ENCODE measurements around the gene SLC1A3.
"Not testable (repeated sequence)": the region's sequence is repeated elsewhere in the genome, so short reads cannot be mapped to it uniquely, and the experiment has no call there.

Gene SLC1A3

DNA sequence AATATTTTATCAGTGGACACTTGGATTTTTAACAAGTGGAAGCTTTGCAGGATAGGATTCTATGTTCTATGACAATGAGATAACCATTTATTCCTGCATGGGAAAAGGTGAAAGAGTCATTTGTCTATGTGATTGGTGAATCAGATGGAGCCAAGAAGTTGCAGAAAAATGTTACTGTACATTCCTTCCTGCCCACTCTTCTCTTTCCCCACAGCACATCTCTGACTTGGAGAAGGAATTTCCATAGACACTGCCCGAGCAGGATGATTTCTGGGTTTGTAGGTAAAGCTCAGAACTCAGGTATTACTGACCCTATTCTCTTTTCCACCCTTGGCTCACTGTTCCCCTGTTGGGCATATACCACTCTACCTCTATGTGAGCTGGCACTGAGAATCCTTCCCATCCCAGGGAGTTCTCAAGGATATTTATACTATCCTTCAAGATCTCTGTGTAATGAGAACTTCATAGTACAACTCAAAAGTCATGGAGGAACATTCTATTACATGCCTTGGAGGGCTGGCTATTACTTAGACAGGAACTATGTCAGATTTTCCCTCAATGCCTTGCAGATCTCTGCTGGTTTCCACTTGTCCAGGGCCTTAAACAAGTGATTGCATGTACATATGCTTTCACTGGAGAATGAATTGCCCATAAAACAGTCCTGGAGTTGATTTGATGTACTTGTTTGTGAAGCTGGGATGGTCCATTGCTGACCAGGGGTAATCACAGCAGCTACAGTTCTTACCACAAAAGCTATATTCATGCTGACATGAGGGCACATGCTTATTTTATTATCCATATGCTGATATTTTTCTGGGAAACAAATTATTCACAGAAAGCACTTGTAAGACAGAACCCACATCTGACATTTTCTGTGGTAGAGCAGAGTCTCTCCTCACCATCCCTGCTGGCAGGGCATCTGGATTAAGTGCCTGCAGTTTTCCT lies 24.1 kb downstream of the SLC1A3 start:
- DNase-seq (ENCODE audit: low spot score), result no peak

DNA sequence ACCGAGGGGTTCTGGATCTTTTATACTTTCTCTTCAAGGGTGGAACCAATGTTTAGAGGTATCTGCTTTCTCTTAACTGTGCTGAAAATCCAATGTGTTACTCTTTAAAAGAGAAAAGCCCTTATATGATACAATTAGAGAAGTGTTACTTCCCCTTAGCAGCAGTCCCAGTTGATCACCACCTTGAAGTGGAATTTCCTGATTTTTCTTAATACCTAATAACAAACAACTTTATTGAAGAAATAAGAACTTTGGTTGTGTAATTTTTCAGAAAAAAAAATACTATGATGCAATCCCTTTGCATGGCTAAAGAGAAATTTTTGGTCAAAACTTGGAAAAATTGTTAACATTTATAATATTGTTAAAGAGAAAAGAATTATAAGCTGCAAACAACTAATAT lies 24.7 kb downstream of the SLC1A3 start:
- no peak for DNase-seq (ENCODE audit: low spot score)

DNA sequence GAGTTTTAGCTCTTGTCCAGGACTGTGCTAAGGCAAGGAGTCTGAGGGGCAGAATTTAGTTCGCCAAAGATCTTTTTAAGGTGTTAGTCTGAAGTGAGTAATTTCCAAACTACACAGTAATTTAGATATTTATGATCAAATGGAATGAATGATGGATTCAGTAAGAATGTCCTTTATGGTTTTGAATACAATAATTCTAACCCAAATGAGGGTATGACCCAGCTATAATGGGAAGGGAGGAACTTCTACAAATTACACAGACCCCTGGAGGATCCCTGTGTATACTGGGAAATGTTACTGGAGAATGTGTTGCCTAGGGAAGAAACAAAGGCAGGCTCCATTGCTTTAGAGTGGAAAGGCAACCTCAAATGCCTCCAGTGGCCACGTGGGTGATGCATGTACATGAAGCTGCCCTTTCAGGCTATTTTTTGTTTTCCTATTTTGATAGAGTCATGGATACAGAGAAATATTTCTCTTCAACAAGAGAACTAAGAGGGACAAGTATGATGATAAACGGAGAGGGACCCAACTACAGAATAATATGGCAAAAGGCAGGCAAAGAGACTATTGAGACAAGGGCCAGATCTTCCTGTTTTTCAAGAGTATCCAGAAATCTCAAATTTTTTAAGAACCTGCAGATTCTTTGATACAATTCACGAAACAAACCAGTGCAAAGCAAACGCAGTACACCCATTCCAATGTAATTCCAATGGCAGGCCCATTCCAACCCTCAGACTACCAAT lies 25.4 kb downstream of the SLC1A3 start:
- no peak for DNase-seq (ENCODE audit: low spot score)

DNA sequence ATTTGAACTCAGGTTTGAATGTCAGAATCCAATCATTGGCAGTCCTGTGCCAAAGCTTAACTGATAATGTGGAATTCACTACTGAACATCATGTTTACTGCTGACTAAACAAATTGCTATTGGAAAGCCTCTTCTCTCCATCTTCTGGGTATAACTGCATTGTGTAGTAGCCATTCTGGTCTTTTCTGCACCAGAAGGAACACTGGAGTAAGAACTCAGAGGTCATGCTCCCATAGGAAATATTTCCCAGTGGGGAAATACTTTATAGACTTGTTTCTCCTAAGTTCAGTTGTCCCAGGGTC lies 25.9 kb downstream of the SLC1A3 start:
- DNase-seq (ENCODE audit: low spot score), result no peak

DNA sequence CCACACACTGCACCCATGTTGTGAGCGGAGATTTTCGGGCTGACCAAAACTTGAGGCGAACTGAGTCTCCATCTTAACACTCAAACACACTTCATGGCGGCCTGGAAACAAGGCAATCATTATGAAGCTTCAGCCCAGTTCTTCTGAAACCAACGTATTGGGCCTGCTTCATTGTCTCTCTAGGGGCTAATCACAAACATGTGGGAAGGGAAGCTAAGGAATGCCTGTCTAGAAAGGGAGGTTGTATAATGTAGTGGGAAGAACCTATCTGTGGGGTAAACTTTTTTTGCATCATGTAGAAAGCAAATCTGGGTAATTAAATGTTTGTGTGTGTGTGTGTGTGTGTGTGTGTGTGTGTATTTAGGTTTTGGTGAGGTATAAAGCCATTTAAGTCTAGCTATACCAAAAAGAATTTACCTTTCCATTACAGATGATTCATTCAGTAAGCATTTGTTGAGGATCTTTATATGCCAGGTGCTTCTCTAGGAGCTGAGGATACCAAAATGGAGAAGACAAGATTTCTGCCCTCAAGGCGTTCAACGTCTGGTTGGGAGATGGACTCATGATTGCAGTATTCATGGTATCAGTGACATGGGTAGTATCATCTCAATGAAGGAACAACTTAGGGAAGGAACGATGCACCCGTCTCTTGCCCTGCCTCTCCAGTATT lies 29.4 kb downstream of the SLC1A3 start:
- DNase-seq (ENCODE audit: low spot score), result no peak

DNA sequence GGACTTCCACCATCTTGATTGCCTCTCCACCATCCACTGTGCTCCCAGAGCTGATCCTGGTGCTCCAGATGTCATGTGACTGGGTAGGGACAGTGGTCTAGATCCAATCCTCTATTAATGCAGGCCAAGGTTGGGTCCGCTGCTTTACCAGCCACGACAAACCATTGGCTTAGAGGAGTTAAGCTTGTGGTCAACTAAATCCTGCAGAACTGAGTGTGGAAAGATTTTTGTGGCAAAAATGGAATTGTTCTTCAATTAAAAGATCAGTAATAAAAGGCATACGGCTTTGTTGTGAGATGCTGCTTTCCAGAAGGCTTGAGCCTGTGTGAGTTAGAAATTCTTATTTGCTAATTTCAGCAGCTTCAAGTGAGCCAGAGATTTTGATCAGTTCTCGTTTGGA lies 30.7 kb downstream of the SLC1A3 start:
- no peak for DNase-seq (ENCODE audit: low spot score)

DNA sequence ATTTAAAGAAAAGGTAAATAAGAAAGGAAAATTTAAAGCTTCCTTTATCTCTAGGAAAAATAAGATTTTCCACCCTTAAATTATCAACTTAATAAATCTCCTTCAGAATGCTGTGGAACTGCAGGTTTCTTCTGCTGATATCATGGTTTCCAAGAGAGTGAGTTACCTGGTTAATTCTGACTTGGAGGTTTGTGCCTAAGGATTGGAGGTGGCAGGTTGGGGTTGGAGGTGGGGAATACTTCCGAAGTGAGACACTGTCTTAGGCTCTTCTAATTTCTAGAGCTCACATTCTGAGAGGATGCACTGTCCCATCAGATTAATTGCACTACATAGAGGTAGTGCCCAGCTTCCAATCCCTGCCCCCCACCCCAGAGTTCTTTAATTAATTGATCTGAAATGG lies 31.1 kb downstream of the SLC1A3 start:
- DNase-seq (ENCODE audit: low spot score), result no peak

DNA sequence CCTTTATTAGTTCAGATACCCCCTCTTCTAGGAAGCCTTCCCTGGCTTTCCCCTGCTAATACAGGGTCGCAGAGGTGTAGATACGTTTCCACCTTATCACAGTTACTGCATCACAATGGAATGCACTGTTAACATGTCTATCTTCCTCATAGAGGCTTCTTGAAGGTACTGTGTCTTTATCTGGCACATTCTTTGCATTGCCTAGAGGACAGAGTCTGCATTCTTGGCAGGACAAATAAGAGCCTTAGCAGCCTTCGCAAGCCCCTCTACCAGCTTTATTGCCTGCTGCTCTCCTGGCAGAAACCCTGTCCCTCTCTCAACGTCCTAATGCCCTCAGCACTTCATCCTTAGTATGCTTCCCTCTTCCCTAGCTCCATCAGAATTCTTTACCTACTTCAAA lies 31.6 kb downstream of the SLC1A3 start:
- DNase-seq (ENCODE audit: low spot score), result no peak

DNA sequence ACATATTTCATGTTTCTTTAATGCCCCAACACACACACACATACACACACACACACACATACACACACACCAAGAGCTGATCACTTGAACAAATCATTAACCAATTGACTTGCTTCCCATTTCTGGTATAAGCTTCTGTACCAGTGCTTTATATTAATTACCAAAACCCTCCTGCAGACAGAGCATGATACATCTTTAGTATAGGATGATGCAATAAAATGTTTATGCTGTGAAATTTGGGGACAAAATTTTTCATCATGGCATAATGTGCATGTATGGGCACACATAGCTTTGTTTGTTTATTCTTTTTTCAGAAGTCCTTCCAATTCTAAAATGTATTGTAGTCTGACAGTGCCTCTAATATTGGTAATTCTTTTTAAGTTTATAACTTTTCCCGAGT lies 34.5 kb downstream of the SLC1A3 start:
- no peak for DNase-seq (ENCODE audit: low spot score)

DNA sequence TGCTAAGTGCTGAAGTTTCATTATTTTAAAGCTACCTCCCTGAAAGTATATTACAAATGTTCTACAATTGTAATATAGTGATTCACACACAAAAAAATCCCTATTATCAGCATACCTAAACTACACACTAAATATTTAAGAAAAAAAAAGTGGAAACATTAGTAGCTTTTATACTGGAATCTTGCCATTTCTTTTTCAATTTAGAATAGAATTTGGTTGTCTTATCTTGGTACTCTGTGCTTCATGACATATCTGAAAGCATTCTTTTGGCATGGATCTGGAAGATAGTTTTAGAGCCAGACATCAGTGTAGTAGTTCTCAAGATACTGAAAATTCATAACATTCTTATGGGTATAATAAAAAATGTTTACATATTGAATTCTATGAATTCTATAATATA lies 35.0 kb downstream of the SLC1A3 start:
- no peak for DNase-seq (ENCODE audit: low spot score)

DNA sequence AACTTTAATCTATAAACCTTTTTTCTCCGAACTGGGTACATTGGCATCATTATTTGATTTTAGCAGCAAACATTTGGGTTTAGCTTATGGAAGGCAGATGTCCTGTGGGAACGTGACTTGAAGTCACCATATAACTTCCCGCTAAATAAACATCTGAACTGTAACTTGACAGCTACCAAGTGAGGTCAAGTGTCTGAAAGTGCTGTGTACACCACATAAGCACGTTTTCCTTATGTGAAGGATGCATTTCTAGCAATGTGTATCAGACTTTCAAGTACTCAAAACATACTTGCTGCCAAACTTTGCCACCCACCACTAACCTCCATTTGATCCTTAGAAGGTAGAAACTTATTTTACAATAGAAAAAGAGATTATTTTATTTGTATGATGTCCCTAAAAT lies 35.7 kb downstream of the SLC1A3 start:
- no peak for DNase-seq (ENCODE audit: low spot score)

DNA sequence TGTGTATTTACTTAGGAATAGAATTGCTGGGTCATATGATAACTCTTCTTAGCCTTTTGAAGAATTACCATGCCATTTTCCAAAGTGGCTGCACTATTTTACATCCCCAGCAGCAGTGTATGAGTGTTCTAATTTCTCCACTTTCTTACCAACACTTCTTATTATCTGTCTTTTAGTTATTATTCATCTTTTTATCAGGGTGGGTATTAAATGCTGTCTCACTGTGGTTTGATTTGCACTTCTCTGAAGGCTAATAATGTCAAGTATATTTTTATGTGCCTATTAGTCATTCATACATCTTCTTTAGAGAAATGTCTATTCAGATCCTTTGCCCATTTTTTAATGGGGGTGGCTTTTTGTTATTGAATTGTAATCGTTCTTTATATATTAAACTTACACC lies 36.8 kb downstream of the SLC1A3 start:
- no peak for DNase-seq (ENCODE audit: low spot score)

DNA sequence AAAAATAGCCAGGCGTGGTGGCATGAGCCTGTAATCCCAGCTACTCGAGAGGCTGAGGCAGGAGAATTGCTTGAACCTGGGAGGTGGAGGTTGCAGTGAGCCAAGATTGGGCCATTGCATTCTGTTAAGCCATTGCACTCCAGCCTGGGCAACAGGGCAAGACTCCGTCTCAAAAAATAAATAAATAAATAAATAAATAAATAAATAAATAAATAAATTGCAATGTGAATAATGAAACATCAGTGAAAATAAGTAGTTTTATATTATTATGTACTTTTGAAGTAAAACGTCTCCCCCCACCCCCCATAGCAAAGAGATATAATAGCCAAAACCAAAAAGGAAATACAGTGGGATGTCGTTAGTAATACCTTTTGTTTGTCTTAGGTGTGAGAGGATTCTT lies 37.4 kb downstream of the SLC1A3 start:
- DNase-seq (ENCODE audit: low spot score), result not testable (repeated sequence)

DNA sequence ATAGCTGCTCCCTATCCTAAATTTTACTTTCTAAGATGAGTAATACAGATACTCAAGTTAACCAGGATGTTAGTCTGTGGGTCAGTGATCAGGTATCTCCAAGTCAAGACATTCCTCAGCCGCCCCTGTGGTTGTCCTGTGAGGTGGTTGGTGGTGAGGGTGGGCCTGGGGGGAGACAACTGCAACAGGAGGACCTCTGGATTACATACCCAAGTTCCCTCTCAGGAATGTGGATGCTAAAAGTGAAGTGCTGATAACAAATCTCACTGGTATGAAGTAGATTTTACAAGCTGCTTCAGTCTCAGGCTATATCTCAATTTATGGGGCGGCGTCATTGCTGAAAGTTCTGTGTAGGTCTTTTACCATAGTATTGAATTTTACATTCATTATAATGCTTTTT lies 38.3 kb downstream of the SLC1A3 start:
- no peak for DNase-seq (ENCODE audit: low spot score)

DNA sequence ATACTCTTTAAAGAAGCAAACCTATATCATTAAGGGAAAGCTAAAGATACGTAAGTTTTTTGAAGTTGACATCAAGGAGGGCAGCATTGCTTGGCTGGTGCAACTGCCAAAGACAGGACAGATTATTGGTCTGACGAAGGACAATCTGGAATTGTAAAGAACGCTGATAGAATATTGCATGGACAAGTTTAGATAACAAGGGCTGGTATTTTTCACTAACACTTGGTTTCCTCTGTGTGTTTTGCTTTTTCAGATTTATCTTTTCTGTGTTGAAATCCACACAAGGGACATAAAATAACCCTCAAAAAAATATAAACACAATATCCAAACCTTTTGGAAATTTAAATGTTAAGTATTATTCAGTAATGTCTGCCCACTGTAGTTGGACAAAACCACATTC lies 39.7 kb downstream of the SLC1A3 start:
- DNase-seq (ENCODE audit: low spot score), result no peak

DNA sequence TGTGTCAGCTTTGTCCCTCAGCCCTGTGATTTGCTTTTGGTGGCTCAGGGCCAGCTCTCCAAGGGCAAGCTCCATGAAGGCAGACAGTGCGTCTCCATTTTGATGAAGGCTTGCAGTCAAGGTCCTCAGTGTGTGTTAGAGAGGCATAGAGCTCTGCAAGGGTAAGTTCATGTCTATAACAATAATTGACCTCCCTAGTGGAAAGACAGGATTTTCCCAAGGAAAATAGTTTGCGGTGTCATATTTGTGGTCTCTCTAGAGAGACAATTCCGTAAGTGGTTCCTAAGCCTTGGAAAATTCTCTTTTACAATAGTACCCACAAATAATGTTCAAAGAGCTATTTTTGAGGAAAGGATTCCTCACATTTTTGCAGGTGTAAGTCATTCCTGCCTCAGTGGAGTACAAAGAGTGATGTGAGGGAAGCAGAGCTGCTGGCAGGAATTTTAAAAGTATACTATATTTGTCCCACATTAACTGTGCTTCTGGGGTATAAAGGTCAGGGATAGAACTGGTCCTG lies 40.2 kb downstream of the SLC1A3 start:
- DNase-seq (ENCODE audit: low spot score), result no peak

DNA sequence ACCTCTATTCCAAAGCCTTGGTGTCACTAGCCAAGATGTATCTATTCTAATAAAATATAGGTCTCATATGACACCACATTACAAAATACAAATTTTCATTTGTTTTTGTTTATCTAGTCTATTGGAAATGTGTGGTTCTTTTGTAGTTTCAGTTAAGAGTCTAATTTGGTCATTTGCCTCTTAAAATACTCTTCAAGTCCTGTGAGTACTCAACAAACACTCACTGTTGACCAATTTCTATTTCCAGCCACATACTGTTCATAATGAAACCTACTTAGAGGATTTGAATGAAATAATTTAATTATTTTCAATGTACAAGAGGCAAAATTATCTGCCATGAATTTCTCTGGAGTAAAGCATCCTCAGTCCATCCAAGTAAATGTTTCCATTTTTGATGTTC lies 40.6 kb downstream of the SLC1A3 start:
- DNase-seq (ENCODE audit: low spot score), result no peak

DNA sequence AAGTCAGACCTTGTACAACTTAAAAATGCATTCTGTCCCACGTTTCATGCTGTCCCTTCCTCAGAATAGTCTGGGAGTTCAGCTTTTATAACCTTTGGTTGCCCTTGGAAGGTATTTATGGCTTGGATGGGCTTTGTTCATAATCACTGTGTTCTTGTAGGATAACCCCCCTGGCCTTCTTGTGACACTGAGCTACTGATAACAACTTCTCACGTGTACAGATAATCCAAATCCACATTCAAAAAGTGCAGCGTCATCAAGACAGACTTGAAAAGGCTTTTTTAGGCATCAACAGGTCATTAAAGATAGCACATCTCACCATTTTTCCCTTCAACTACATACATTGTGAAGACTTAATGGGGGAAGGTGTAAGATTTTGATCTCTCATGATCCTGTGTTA lies 42.0 kb downstream of the SLC1A3 start:
- no peak for DNase-seq (ENCODE audit: low spot score)

DNA sequence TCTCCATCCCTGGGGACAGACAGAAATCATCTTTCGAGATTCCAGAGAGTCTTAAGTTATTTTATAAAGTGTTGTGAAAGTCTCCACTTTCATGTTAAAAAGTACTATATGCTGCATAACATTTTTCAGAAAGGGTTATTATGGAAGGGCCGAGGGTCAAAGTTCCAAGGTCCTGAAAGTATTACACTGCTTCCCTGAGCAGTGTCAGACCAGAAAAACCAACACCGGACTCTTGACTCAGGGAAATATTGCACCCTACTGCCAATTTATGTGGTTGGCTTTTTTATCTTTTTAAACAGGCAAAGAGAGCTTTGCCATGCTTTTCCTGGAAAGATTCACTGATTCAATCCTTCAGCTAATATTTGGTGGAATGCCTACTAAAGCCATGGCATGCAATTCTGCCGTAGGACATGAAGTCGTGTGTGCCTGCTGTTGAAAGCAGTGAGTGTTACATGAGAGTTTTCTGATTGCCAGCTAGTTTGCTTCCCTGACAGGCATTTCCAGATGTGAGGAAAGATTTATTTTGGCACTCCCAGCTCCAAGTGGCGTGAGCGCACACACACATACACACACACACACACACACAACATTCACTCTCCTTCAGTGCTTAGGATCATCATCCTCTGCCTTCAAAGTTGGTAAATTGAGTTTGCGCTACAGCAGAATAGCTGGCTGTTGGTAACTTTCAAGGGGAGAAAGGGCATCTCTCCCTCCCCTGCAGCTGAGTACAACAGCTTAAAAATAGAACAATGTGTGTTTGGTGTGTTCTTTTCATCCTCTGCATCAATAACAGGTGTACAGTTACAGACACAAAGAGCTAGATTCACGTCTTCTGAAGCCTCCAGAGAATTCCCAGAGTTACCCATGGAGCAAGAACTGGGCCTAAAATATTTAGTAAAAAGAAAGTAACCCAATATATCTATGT lies 45.6 kb downstream of the SLC1A3 start:
- no peak for DNase-seq (ENCODE audit: low spot score)

DNA sequence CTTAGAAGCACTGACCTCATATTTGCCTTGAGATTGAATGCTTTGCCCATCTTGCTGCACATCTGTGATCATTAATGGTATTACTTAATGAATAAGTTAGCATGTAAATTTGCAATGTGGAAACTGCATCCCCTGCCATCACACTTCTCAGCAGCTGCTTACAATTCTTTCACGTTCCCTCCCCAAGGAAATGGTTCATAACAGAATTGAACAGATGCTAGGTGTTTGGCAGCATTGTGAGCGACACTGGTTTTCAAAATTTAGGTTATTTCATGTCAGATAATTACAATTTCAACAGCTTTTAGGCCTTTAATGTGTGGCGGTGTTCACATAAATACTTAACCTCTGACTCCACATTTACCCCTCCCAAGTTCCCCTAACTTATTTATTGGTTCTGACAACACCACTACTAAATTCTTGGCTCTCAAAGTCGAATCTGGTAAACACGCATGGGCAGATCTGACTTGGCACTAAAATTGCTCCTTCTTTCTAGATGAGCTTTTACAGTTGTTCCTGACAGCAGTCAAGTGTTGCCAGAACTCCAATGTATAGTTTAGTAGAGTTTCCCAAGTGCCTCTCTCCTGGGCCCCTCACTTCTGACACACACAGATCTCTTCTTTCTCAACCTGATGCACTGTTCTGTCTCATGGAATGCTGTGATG lies 46.8 kb downstream of the SLC1A3 start:
- no peak for DNase-seq (ENCODE audit: low spot score)

DNA sequence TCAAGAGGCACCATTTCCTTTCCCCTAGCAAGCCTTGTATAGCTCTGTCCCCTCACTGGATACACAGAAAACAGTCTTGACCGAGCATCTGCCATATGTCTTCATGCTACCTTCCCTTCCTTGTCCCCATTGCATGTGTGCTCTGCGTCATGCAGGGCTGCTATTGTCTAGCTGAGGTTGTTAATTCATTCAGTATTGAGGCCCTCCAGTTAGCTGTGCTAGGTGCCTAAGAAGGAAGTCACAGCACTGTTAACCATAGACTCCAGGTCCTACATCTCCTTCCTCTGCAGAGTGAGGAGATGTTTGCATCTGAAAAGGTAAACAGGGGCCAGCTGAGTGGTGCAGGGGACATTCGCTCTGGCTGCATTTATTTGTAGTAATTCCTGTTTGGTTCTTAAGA lies 48.2 kb downstream of the SLC1A3 start:
- no peak for DNase-seq (ENCODE audit: low spot score)
